Uterus (tissue), 4 donors: Measurements from ENCODE around the gene GLRB. TPM values are rescaled to one million over a fixed set of nuclear protein-coding genes. Genes with fewer than 3 reads are reported as not detected.

ENCODE experiments used
- DNase-seq, 2 donors: peaks; one replicate each; pipeline ENCODE4 v3.0.0-alpha.2; 2019 to 2020
- H3K27ac ChIP-seq, 2 donors: fragments of 200-600 bp; sonication (generic); 1 replicate in 1 of 2; 2 replicates in 1 of 2; pipeline ENCODE4 v1.5.1; 2016 to 2018
- H3K27me3 ChIP-seq, 2 donors: fragments of 200-600 bp; sonication (generic); one replicate each; pipeline ENCODE4 v1.5.1; 2018 to 2019; ENCODE audit warnings: control low read depth in 1 of 2
- H3K36me3 ChIP-seq, 2 donors: fragments of 200-600 bp; sonication (generic); one replicate each; pipeline ENCODE4 v1.5.1; 2019; ENCODE audit warnings: control low read depth in 1 of 2
- H3K4me1 ChIP-seq, 2 donors: fragments of 200-600 bp; sonication (generic); one replicate each; pipeline ENCODE4 v1.5.1; 2018 to 2019; ENCODE audit warnings: control low read depth in 1 of 2
- H3K4me3 ChIP-seq, 2 donors: fragments of 200-600 bp; sonication (generic); 1 replicate in 1 of 2; 2 replicates in 1 of 2; pipeline ENCODE4 v1.5.1; 2018 to 2019; ENCODE audit warnings: mild to moderate bottlenecking in 1 of 2
- H3K9me3 ChIP-seq, 2 donors: fragments of 200-600 bp; sonication (generic); one replicate each; pipeline ENCODE4 v1.5.1; 2019; ENCODE audit warnings: control low read depth in 1 of 2
- CTCF ChIP-seq, 4 experiments: fragments of 200-600 bp in 2 of 4; fragments of 450-650 bp in 2 of 4; sonication (generic) in 2 of 4; IDR thresholded peaks; one replicate each; pipeline ENCODE4 v1.5.1; 2016 to 2019; ENCODE audit warnings: antibody characterized with exemption in 4 of 4, mild to moderate bottlenecking in 2 of 4, moderate library complexity in 1 of 4
- POLR2A ChIP-seq, 2 donors: fragments of 450-650 bp; IDR thresholded peaks; one replicate each; pipeline ENCODE4 v1.6.1; 2016; ENCODE audit warnings: antibody characterized with exemption in 2 of 2, mild to moderate bottlenecking in 1 of 2, moderate library complexity in 1 of 2
- intact Hi-C: fragments of 100-400 bp; cut with DNase I; formaldehyde crosslinking; loops from one replicate; pipeline ENCODE4 v1.15.1; 2023; ENCODE audit warnings: low total_unique reads
- total RNA-seq, 4 donors: library from RNA; depleted of rRNA in 3 of 4; stranded (reverse); fragments of >200 nt in 3 of 4; gene quantifications; one replicate each; pipeline versions ENCODE4 v1.1.0 to v1.2.4, GENCODE V29; 2014 to 2023
- donor health status: DM: yes; HTN: yes; CAD: no.

Gene GLRB
- total RNA-seq, 4 donors from 2014 or later = 1.0 to 20.6 (median 4.6) TPM

GRCh38 chr4:157096439-157096838, 20.5 kb downstream of the GLRB start:
- Histone ChIP-seq H3K27ac (no peak overlapping the region), H3K36me3 (no peaks in the 10 kb centered on the region), H3K9me3 (no peaks in the 10 kb centered on the region), H3K4me3 (no peak overlapping the region), H3K27me3 (no peaks in the 10 kb centered on the region), H3K4me1 (no peaks in the 10 kb centered on the region)
- DNase-seq = no peak
- intact Hi-C loops = no loop called here
- TF ChIP-seq POLR2A (IDR thresholded peaks at IDR 0.05) (no peak), CTCF (IDR thresholded peaks at IDR 0.05) (no peak)

GRCh38 chr4:157099506-157099905, 23.6 kb downstream of the GLRB start:
- no peak for DNase-seq
- Histone ChIP-seq H3K36me3 (no peaks in the 10 kb centered on the region), H3K4me3 (no peak overlapping the region), H3K4me1 (no peaks in the 10 kb centered on the region), H3K9me3 (no peaks in the 10 kb centered on the region), H3K27ac (no peak overlapping the region), H3K27me3 (no peaks in the 10 kb centered on the region)
- TF ChIP-seq POLR2A (IDR thresholded peaks at IDR 0.05) (no peak), CTCF (IDR thresholded peaks at IDR 0.05) (no peak)
- intact Hi-C loops = no loop called here

GRCh38 chr4:157104541-157104940, 28.6 kb downstream of the GLRB start:
- TF ChIP-seq POLR2A (IDR thresholded peaks at IDR 0.05) = no peak
- TF ChIP-seq CTCF (IDR thresholded peaks at IDR 0.05) = no peak
- intact Hi-C loops = no loop called here
- no peaks in the 10 kb centered on the region for H3K9me3 ChIP-seq
- H3K36me3 ChIP-seq = no peaks in the 10 kb centered on the region
- DNase-seq = no peak
- no peak overlapping the region for H3K4me3 ChIP-seq
- no peaks in the 10 kb centered on the region for H3K27me3 ChIP-seq
- no peaks in the 10 kb centered on the region for H3K4me1 ChIP-seq
- no peak overlapping the region for H3K27ac ChIP-seq

GRCh38 chr4:157114671-157115070, 38.7 kb downstream of the GLRB start:
- H3K9me3 ChIP-seq = no peaks in the 10 kb centered on the region

More at GRCh38 chr4:157114671-157115070, 38.7 kb downstream of the GLRB start:
- DNase-seq = no peak
- no peak overlapping the region for H3K4me3 ChIP-seq
- no peaks in the 10 kb centered on the region for H3K36me3 ChIP-seq
- H3K27ac ChIP-seq = no peak overlapping the region
- TF ChIP-seq POLR2A (IDR thresholded peaks at IDR 0.05) = no peak
- no peak for TF ChIP-seq CTCF (IDR thresholded peaks at IDR 0.05)
- intact Hi-C loops = no loop called here
- H3K27me3 ChIP-seq = no peaks in the 10 kb centered on the region
- no peaks in the 10 kb centered on the region for H3K4me1 ChIP-seq
